HepG2 (cell line): ENCODE results near the gene THADA. TPM values are rescaled to one million over a fixed set of nuclear protein-coding genes. Genes with fewer than 3 reads are reported as not detected.

Source experiments
- ATAC-seq: fragments of 200-7000 bp; cut with Tn5 transposase; 3 replicates; pipeline ENCODE4 v1.9.1; 2020; ENCODE audit warnings: mild to moderate bottlenecking, moderate library complexity
- BruUV-seq: library from RNA; stranded (reverse); fragments of 400-500 nt; replicated peaks from 2 replicates; lab custom pipeline; 2021; lab: Mats Ljungman, UMichigan
- CTCF ChIA-PET: fragments of 300-600 bp; formaldehyde crosslinking; extraction: SDS; loops from one replicate; lab custom pipeline; 2021; ENCODE audit warnings: low total read pairs, inconsistent platforms, low intra/inter-chr PET ratio; lab: Yijun Ruan, JAX
- POLR2A ChIA-PET: fragments of 350-600 bp; sonication (Branson Sonifier 250); formaldehyde crosslinking; loops from one replicate; lab custom pipeline; 2020; ENCODE audit warnings: antibody characterized with exemption, inconsistent platforms; lab: Yijun Ruan, JAX
- DNase-seq: peaks from one replicate; pipeline ENCODE4 v3.0.0-alpha.2; 2015; ENCODE audit warnings: low spot score
- FAIRE-seq: peaks from 3 replicates; lab custom pipeline; 2011; peaks lifted over from hg19 to GRCh38; lab: Jason Lieb, UNC
- H2AFZ ChIP-seq: one replicate; pipeline ENCODE4 v1.6.1; 2011; ENCODE audit warnings: low read length, inconsistent platforms
- H3K27ac ChIP-seq: fragments of 300-600 bp; 3 replicates; pipeline ENCODE4 v1.8.0; 2011; ENCODE audit warnings: mixed run types, mild to moderate bottlenecking, mixed read lengths, low read length, inconsistent platforms; ENCODE audit not compliant: insufficient read depth; ENCODE audit errors: extremely low read length
- H3K27me3 ChIP-seq, 2 experiments: fragments of 200-600 bp in 1 of 2; 2 replicates in 1 of 2; 3 replicates in 1 of 2; pipeline versions ENCODE4 v1.6.0 to v1.8.0; 2011; ENCODE audit warnings: low read length in 2 of 2, mild to moderate bottlenecking in 2 of 2, moderate library complexity in 2 of 2, inconsistent platforms in 1 of 2; ENCODE audit not compliant: insufficient read depth in 2 of 2, control insufficient read depth in 1 of 2
- H3K36me3 ChIP-seq, 2 experiments: fragments of 200-600 bp in 1 of 2; replicated peaks in 1 of 2; 2 replicates in 1 of 2; 3 replicates in 1 of 2; pipeline versions ENCODE4 v1.5.1 to v1.8.0; 2011; ENCODE audit warnings: low read length in 2 of 2, inconsistent platforms in 1 of 2; ENCODE audit not compliant: insufficient read depth in 2 of 2, control insufficient read depth in 1 of 2
- H3K4me1 ChIP-seq: 2 replicates; pipeline ENCODE4 v1.5.1; 2012; ENCODE audit warnings: low read length, inconsistent platforms; ENCODE audit not compliant: insufficient read depth
- H3K4me2 ChIP-seq: 2 replicates; pipeline ENCODE4 v1.6.0; 2011; ENCODE audit warnings: low read depth, low read length, inconsistent platforms
- H3K4me3 ChIP-seq, 3 experiments: fragments of 200-600 bp in 1 of 3; sonication (generic), shearing (Covaris generic) in 1 of 3; replicated peaks in 1 of 3; 2 replicates each; pipeline ENCODE4 v1.5.1; 2011 to 2016; ENCODE audit warnings: low read length in 3 of 3, inconsistent platforms in 2 of 3, low read depth in 2 of 3, mild to moderate bottlenecking in 2 of 3, control low read depth in 1 of 3, mixed read lengths in 1 of 3; ENCODE audit not compliant: insufficient read depth in 1 of 3
- H3K79me2 ChIP-seq: one replicate; pipeline ENCODE4 v1.6.1; 2011; ENCODE audit warnings: low read length, inconsistent platforms; ENCODE audit not compliant: insufficient read depth
- H3K9ac ChIP-seq: 2 replicates; pipeline ENCODE4 v1.6.0; 2011; ENCODE audit warnings: mild to moderate bottlenecking, low read depth, low read length, inconsistent platforms; ENCODE audit not compliant: insufficient read depth
- H3K9me3 ChIP-seq: 2 replicates; pipeline ENCODE4 v1.5.1; 2012; ENCODE audit warnings: mild to moderate bottlenecking, low read length
- H4K20me1 ChIP-seq: 2 replicates; pipeline ENCODE4 v1.6.0; 2011; ENCODE audit warnings: inconsistent platforms, mild to moderate bottlenecking, low read length, moderate library complexity; ENCODE audit not compliant: insufficient read depth
- CCAR2 ChIP-seq: fragments of 200-400 bp; formaldehyde crosslinking; optimal IDR thresholded peaks from 2 replicates; pipeline ENCODE3; 2018; ENCODE audit warnings: low read depth, mild to moderate bottlenecking, low read length, moderate library complexity
- IRX3 ChIP-seq: sonication (generic); formaldehyde crosslinking; IDR thresholded peaks from 2 replicates; pipeline ENCODE4 v1.8.1; 2023; ENCODE audit warnings: mild to moderate bottlenecking, low read depth, missing genetic modification reagents, borderline replicate concordance
- SETDB1 ChIP-seq: sonication (generic); formaldehyde crosslinking; IDR thresholded peaks from 2 replicates; pipeline ENCODE4 v1.5.1; 2020; ENCODE audit warnings: missing genetic modification reagents, mild to moderate bottlenecking, borderline replicate concordance
- XBP1 ChIP-seq: sonication (generic); formaldehyde crosslinking; IDR thresholded peaks from 2 replicates; pipeline ENCODE4 v1.5.0; 2020; ENCODE audit warnings: missing genetic modification reagents
- YEATS4 ChIP-seq: sonication (generic); formaldehyde crosslinking; IDR thresholded peaks from 2 replicates; pipeline ENCODE4 v1.4.0; 2020; ENCODE audit warnings: missing genetic modification reagents, borderline replicate concordance
- ZNF530 ChIP-seq: sonication (generic); formaldehyde crosslinking; IDR thresholded peaks from 2 replicates; pipeline ENCODE4 v1.5.0; 2020; ENCODE audit warnings: low read depth, mild to moderate bottlenecking, missing genetic modification reagents
- WGBS: methylation state at CpG from one replicate; pipeline ENCODE4 v1.1.6; 2017; ENCODE audit warnings: low lambda C conversion rate; 5-methylcytosine and 5-hydroxymethylcytosine counted together
- in situ Hi-C: cut with HindIII; loops from 2 replicates; pipeline ENCODE4 v1.10.0; 2017; ENCODE audit warnings: low pct_unique_long_range_greater_than_20kb; ENCODE audit not compliant: extremely low pct_ligation_motif_present
- intact Hi-C: fragments of 100-400 bp; cut with micrococcal nuclease; formaldehyde crosslinking; loops from one replicate; pipeline ENCODE4 v1.10.0; 2022; ENCODE audit not compliant: unreplicated experiment
- polyA plus RNA-seq, 8 experiments: library from polyadenylated mRNA; depleted of rRNA in 3 of 8; stranded (reverse) in 7 of 8; unstranded in 1 of 8; fragments of >200 nt; fragmentation: Illumina TruSeq in 4 of 8; extraction: Trizol in 4 of 8; gene quantifications; 2 replicates each; pipeline versions ENCODE4 v1.2.1 to v1.2.3, GENCODE V29; 2011 to 2016; ENCODE audit warnings: low read depth in 4 of 8, missing spikeins in 1 of 8, mixed read lengths in 1 of 8; ENCODE audit not compliant: insufficient read depth in 1 of 8
- total RNA-seq, 5 experiments: library from RNA; depleted of rRNA; stranded (reverse); fragments of >200 nt; fragmentation: Illumina TruSeq; extraction: Trizol; gene quantifications; 2 replicates each; pipeline ENCODE4 v1.2.3, GENCODE V29; 2016; ENCODE audit warnings: low read depth in 1 of 5
- TF ChIP-seq, protein P1 (sequence below): IDR thresholded peaks from 2 replicates; pipeline ENCODE4 v1.6.1; 2016

The THADA gene
- total and polyA plus RNA-seq, 2 of the 13 experiments (the other 11 are each of a cell fraction or from before 2014, with no cell fraction given) = 12.7 to 21.7 TPM

DNA sequence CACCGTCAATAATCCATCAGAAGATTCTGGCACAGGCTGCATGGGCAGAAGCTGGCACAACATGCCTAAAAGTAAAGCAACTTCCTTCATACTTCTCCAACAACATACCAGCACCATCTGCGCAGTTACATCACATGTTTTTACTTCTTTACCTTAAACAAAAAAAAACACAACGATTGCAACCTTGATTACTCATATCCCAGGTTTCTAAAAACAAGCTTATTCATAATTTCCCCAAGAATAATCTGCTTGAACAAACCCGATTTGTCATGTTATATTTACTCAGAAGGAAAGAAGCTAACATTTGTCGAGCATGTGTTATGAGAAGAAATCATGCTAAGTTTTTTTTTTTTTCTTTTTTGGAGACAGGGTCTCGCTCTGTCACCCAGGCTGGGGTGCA, 54.7 kb downstream of the THADA start:
- ATAC-seq (no peak), DNase-seq (no peak), FAIRE-seq (no peak)
- CTCF ChIA-PET = interaction anchor here (0.9 to 3.1 kb wide), 3 partner anchors 414 to 712 kb away, joined by 3 to 25 read pairs (median 8); no protein-coding TSS in a partner anchor
- H3K9me3 ChIP-seq = no peaks in the 10 kb centered on the region
- no peaks in the 10 kb centered on the region for H4K20me1 ChIP-seq
- 90% methylated on average over 6 of the region's 6 CpGs for WGBS
- no peak overlapping the region for H3K4me2 ChIP-seq
- H3K4me1 ChIP-seq = peaks cover 11% of the 10 kb centered on the region
- H2AFZ ChIP-seq = no peak overlapping the region
- H3K27me3 ChIP-seq = no peaks in the 10 kb centered on the region
- TF ChIP-seq SETDB1 (CRISPR knock-in tag) = no peak
- no peak for TF ChIP-seq YEATS4 (CRISPR knock-in tag)
- TF ChIP-seq, protein P1, sequence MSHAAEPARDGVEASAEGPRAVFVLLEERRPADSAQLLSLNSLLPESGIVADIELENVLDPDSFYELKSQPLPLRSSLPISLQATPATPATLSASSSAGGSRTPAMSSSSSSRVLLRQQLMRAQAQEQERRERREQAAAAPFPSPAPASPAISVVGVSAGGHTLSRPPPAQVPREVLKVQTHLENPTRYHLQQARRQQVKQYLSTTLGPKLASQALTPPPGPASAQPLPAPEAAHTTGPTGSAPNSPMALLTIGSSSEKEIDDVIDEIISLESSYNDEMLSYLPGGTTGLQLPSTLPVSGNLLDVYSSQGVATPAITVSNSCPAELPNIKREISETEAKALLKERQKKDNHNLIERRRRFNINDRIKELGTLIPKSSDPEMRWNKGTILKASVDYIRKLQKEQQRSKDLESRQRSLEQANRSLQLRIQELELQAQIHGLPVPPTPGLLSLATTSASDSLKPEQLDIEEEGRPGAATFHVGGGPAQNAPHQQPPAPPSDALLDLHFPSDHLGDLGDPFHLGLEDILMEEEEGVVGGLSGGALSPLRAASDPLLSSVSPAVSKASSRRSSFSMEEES (CRISPR knock-in tag) = no peak
- no peak for TF ChIP-seq ZNF530
- TF ChIP-seq CCAR2 = no peak
- no peak for TF ChIP-seq IRX3 (CRISPR knock-in tag)
- TF ChIP-seq XBP1 (CRISPR knock-in tag) = no peak
- no TSS peak for BruUV-seq
- H3K79me2 ChIP-seq = no peaks in the 10 kb centered on the region
- intact Hi-C loops = loop anchor here (10.0 kb wide), 1 partner anchor 686 kb away; no protein-coding TSS in a partner anchor
- no peak overlapping the region for H3K9ac ChIP-seq
- in situ Hi-C loops = no loop called here
- POLR2A ChIA-PET = interaction anchor here (1.0 to 1.2 kb wide), 3 partner anchors 593 to 749 kb away, joined by 3 to 4 read pairs (median 3); partner anchors contain the start of gene HAAO
- H3K27ac ChIP-seq = no peak overlapping the region
- 0 out of 5 replicates have a peak, but pooled peaks cover 2% of the 10 kb centered on the region in 2 experiments for H3K36me3 ChIP-seq
- H3K4me3 ChIP-seq = no peak overlapping the region
